ENCODE measurements around the gene RHBDL1. TPM values are rescaled to one million over a fixed set of nuclear protein-coding genes. Genes with fewer than 3 reads are reported as not detected.

The RHBDL1 gene
- total and polyA plus RNA-seq, 2 experiments from 2014 or later: 8.4 to 10.1 TPM

GRCh38 chr16:724188-725040, 48.9 kb downstream of the RHBDL1 start (continued):
- no peak for TF ChIP-seq JUNB (IDR thresholded peaks at IDR 0.05; ENCODE audit: unreplicated experiment)
- no peak for TF ChIP-seq CTCF (conservative IDR thresholded peaks at IDR 0.05; ENCODE audit: low read depth in 2 of 2)
- no peak for TF ChIP-seq EZH2 (IDR thresholded peaks at IDR 0.05; ENCODE audit: low read depth, unreplicated experiment)
- no peak for TF ChIP-seq STAT1 (IDR thresholded peaks at IDR 0.05; ENCODE audit: unreplicated experiment)
- TF ChIP-seq NANOG (IDR thresholded peaks at IDR 0.05; ENCODE audit: borderline replicate concordance): no peak
- no peak for TF ChIP-seq REST (IDR thresholded peaks at IDR 0.05; ENCODE audit: unreplicated experiment)

- Histone ChIP-seq H3K27me3 (ENCODE audit: insufficient read depth) (peaks cover 14% of the 10 kb centered on the region; the same call in 1 of the 2 replicates), H3K36me3 (ENCODE audit: insufficient read depth) (no peaks in the 10 kb centered on the region), H3K27ac (ENCODE audit: low read depth) (no peak overlapping the region), H3K4me2 (no peak overlapping the region), H3K4me1 (ENCODE audit: insufficient read depth) (peaks cover 4% of the 10 kb centered on the region; the same call in 1 of the 2 replicates), H3K79me2 (replicated peaks; ENCODE audit: insufficient read depth) (no peaks in the 10 kb centered on the region), H3K4me3 (no peak overlapping the region), H3K9me2 (ENCODE audit: insufficient read depth) (no peaks in the 10 kb centered on the region), H2AFZ (no peak overlapping the region), H3F3A (replicated peaks; ENCODE audit: low read depth) (peaks cover 12% of the 10 kb centered on the region), H4K20me1 (replicated peaks; ENCODE audit: insufficient read depth) (no peaks in the 10 kb centered on the region)
- Mint-ChIP-seq H3K36me3 (ENCODE audit: low read depth) (no peaks in the 10 kb centered on the region), H3K27ac (no peak overlapping the region), H3K9me3 (no peaks in the 10 kb centered on the region), H3K4me1 (peaks cover 3% of the 10 kb centered on the region; the same call in 1 of the 3 replicates), H3K4me3 (no peak overlapping the region), H3K27me3 (ENCODE audit: insufficient read depth, low read depth, poor library complexity) (peaks cover 24% of the 10 kb centered on the region)
- ATAC-seq (no peak), DNase-seq (ENCODE audit: low spot score) (no peak)
- no peak for TF ChIP-seq JUNB (IDR thresholded peaks at IDR 0.05; ENCODE audit: unreplicated experiment)
Observed at GRCh38 chr16:725041-725376, 49.5 kb downstream of the RHBDL1 start.
